ENCODE measurements around the gene FASLG. TPM values are rescaled to one million over a fixed set of nuclear protein-coding genes. Genes with fewer than 3 reads are reported as not detected.

The FASLG gene
- total and polyA plus RNA-seq, 4 donors = 0.20 to 0.34 (median 0.30) TPM; not detected in 1

GRCh38 chr1:172654535-172654934 is 4.4 kb upstream of the FASLG start:
- DNase-seq = no peak

GRCh38 chr1:172656576-172656975 is 2.3 kb upstream of the FASLG start:
- TF ChIP-seq CTCF (IDR thresholded peaks at IDR 0.05; ENCODE audit: control extremely low read depth, extremely low read depth) = no peak
- WGBS, 2 donors = 70 to 80% methylated on average over 6 of the region's 6 CpGs

More at GRCh38 chr1:172654535-172654934, 4.4 kb upstream of the FASLG start:
- H3K4me1 ChIP-seq (ENCODE audit: control insufficient read depth in 5 of 5, insufficient read depth in 5 of 5, low read length in 5 of 5) = peaks cover 0 to 2% (median 0%) of the 10 kb centered on the region in 5 donors
- no peaks in the 10 kb centered on the region for H3K27me3 ChIP-seq (ENCODE audit: control insufficient read depth in 3 of 3, insufficient read depth in 3 of 3, low read length in 2 of 3)
- H3K9me3 ChIP-seq (ENCODE audit: control insufficient read depth in 4 of 4, insufficient read depth in 3 of 4, low read length in 3 of 4) = peaks cover 0 to 1% (median 0%) of the 10 kb centered on the region in 4 donors
- H3K27ac ChIP-seq (ENCODE audit: low read depth in 1 of 2, low read length in 1 of 2) = peak overlapping the region in 1 of 2 donors; percentile 21
- H3K9ac ChIP-seq (ENCODE audit: insufficient read depth in 1 of 2, low read length in 2 of 2) = no peak overlapping the region
- ATAC-seq (ENCODE audit: insufficient read depth, low FRiP score) = no peak
- H3K36me3 ChIP-seq (ENCODE audit: control insufficient read depth in 4 of 4, insufficient read depth in 4 of 4, low read length in 4 of 4) = no peaks in the 10 kb centered on the region
- no peak for TF ChIP-seq CTCF (IDR thresholded peaks at IDR 0.05; ENCODE audit: control extremely low read depth, extremely low read depth)
- no peak overlapping the region for H3K4me3 ChIP-seq
- 85 to 94% methylated on average over 2 of the region's 2 CpGs for WGBS, 2 donors

DNA sequence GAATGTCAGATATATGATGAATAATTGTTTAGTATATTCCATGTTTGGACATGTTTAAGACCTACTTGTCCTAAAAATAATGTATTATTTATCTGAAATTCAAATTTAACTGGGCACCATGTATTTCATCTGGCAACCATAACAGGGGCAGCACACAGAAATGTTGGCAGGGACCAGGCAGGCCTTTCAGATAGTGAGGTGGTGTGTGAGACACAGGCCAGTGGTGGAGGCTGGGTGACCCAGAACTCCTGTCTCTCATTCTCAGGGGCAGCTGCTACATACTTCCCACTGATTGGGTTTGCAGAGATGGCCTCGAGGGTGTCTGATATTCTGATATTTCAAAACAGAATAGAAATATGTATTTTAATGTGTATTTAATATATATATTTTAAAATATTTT is 1.3 kb upstream of the FASLG start:
- no peak for TF ChIP-seq CTCF (IDR thresholded peaks at IDR 0.05; ENCODE audit: control extremely low read depth, extremely low read depth)
- no peaks in the 10 kb centered on the region for H3K27me3 ChIP-seq (ENCODE audit: control insufficient read depth in 3 of 3, insufficient read depth in 3 of 3, low read length in 2 of 3)
- no peaks in the 10 kb centered on the region for H3K4me1 ChIP-seq (ENCODE audit: control insufficient read depth in 5 of 5, insufficient read depth in 5 of 5, low read length in 5 of 5)
- H3K36me3 ChIP-seq (ENCODE audit: control insufficient read depth in 4 of 4, insufficient read depth in 4 of 4, low read length in 4 of 4) = no peaks in the 10 kb centered on the region
- no peak overlapping the region for H3K4me3 ChIP-seq
- no peak overlapping the region for H3K27ac ChIP-seq (ENCODE audit: low read depth in 1 of 2, low read length in 1 of 2)
- DNase-seq = no peak
- ATAC-seq (ENCODE audit: insufficient read depth, low FRiP score) = no peak
- H3K9ac ChIP-seq (ENCODE audit: insufficient read depth in 1 of 2, low read length in 2 of 2) = no peak overlapping the region
- WGBS, 2 donors = 86 to 89% methylated on average over 1 of the region's 1 CpG
- peaks cover 0 to 1% (median 0%) of the 10 kb centered on the region in 4 donors for H3K9me3 ChIP-seq (ENCODE audit: control insufficient read depth in 4 of 4, insufficient read depth in 3 of 4, low read length in 3 of 4)

More at GRCh38 chr1:172656576-172656975, 2.3 kb upstream of the FASLG start:
- DNase-seq (no peak), ATAC-seq (ENCODE audit: insufficient read depth, low FRiP score) (no peak)
- no peaks in the 10 kb centered on the region for H3K4me1 ChIP-seq (ENCODE audit: control insufficient read depth in 5 of 5, insufficient read depth in 5 of 5, low read length in 5 of 5)
- no peaks in the 10 kb centered on the region for H3K27me3 ChIP-seq (ENCODE audit: control insufficient read depth in 3 of 3, insufficient read depth in 3 of 3, low read length in 2 of 3)
- no peak overlapping the region for H3K4me3 ChIP-seq
- no peak overlapping the region for H3K27ac ChIP-seq (ENCODE audit: low read depth in 1 of 2, low read length in 1 of 2)
- peaks cover 0 to 1% (median 0%) of the 10 kb centered on the region in 4 donors for H3K9me3 ChIP-seq (ENCODE audit: control insufficient read depth in 4 of 4, insufficient read depth in 3 of 4, low read length in 3 of 4)
- no peaks in the 10 kb centered on the region for H3K36me3 ChIP-seq (ENCODE audit: control insufficient read depth in 4 of 4, insufficient read depth in 4 of 4, low read length in 4 of 4)
- no peak overlapping the region for H3K9ac ChIP-seq (ENCODE audit: insufficient read depth in 1 of 2, low read length in 2 of 2)

- H3K9me3 ChIP-seq (ENCODE audit: control insufficient read depth in 4 of 4, insufficient read depth in 3 of 4, low read length in 3 of 4) = peaks cover 0 to 1% (median 0%) of the 10 kb centered on the region in 4 donors
- no peaks in the 10 kb centered on the region for H3K4me1 ChIP-seq (ENCODE audit: control insufficient read depth in 5 of 5, insufficient read depth in 5 of 5, low read length in 5 of 5)
- no peaks in the 10 kb centered on the region for H3K27me3 ChIP-seq (ENCODE audit: control insufficient read depth in 3 of 3, insufficient read depth in 3 of 3, low read length in 2 of 3)
- TF ChIP-seq CTCF (IDR thresholded peaks at IDR 0.05; ENCODE audit: control extremely low read depth, extremely low read depth) = no peak
- no peak overlapping the region for H3K4me3 ChIP-seq
- ATAC-seq (ENCODE audit: insufficient read depth, low FRiP score) (no peak), DNase-seq (no peak)
- H3K27ac ChIP-seq (ENCODE audit: low read depth in 1 of 2, low read length in 1 of 2) = no peak overlapping the region
- no peaks in the 10 kb centered on the region for H3K36me3 ChIP-seq (ENCODE audit: control insufficient read depth in 4 of 4, insufficient read depth in 4 of 4, low read length in 4 of 4)
- no peak overlapping the region for H3K9ac ChIP-seq (ENCODE audit: insufficient read depth in 1 of 2, low read length in 2 of 2)
- WGBS, 2 donors = 76 to 87% methylated on average over 3 of the region's 3 CpGs
These were observed 2.2 kb downstream of the FASLG start for GRCh38 chr1:172661107-172661506.

All from lung (tissue), 12 donors.